Stomach (tissue), 4 donors: ENCODE measurements around the gene PLEKHA5.

Source experiments
- EP300 ChIP-seq: sonication (generic); formaldehyde crosslinking; IDR thresholded peaks from one replicate; pipeline ENCODE4 v1.6.1; 2017; ENCODE audit warnings: antibody characterized with exemption
- POLR2A ChIP-seq, 4 donors: fragments of 450-650 bp; IDR thresholded peaks; one replicate each; pipeline ENCODE4 v1.6.1; 2016; ENCODE audit warnings: antibody characterized with exemption in 4 of 4, control low read depth in 2 of 4, mild to moderate bottlenecking in 1 of 4, moderate library complexity in 1 of 4
- POLR2AphosphoS5 ChIP-seq, 3 donors: sonication (generic); formaldehyde crosslinking; IDR thresholded peaks; one replicate each; pipeline ENCODE4 v1.6.1; 2016; ENCODE audit warnings: antibody characterized with exemption in 3 of 3
- TF ChIP-seq, protein P1 (sequence below), 7 experiments: fragments of 450-650 bp in 4 of 7; fragments of 200-600 bp in 3 of 7; sonication (generic) in 3 of 7; IDR thresholded peaks; one replicate each; pipeline ENCODE4 v1.5.1; 2016 to 2019; ENCODE audit warnings: antibody characterized with exemption in 7 of 7, control low read depth in 2 of 7, mild to moderate bottlenecking in 1 of 7

DNA sequence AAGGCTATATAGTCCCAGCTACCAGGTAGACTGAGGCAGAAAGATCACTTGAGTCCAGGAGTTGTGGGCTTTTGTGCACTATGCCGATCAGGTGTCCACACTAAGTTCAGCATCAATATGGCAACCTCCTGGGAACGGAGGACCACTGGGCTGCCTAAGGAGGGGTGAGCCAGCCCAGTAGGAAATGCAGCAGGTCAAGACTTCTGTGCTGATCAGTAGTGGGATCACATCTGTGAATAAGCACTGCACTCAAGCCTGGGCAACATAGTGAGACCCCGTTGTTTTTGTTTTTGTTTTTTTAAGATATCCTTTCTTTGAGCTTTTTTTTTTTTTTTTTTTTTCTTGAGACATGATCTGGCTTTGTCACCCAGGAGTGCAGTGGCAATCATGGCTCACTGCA lies 174.0 kb downstream of the PLEKHA5 start:
- TF ChIP-seq POLR2A (IDR thresholded peaks at IDR 0.05) (no peak), EP300 (no peak), POLR2AphosphoS5 (IDR thresholded peaks at IDR 0.05) (no peak)
- TF ChIP-seq, protein P1, sequence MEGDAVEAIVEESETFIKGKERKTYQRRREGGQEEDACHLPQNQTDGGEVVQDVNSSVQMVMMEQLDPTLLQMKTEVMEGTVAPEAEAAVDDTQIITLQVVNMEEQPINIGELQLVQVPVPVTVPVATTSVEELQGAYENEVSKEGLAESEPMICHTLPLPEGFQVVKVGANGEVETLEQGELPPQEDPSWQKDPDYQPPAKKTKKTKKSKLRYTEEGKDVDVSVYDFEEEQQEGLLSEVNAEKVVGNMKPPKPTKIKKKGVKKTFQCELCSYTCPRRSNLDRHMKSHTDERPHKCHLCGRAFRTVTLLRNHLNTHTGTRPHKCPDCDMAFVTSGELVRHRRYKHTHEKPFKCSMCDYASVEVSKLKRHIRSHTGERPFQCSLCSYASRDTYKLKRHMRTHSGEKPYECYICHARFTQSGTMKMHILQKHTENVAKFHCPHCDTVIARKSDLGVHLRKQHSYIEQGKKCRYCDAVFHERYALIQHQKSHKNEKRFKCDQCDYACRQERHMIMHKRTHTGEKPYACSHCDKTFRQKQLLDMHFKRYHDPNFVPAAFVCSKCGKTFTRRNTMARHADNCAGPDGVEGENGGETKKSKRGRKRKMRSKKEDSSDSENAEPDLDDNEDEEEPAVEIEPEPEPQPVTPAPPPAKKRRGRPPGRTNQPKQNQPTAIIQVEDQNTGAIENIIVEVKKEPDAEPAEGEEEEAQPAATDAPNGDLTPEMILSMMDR (IDR thresholded peaks at IDR 0.05), result no peak
